ENCODE data around the gene MRC2.

DNA sequence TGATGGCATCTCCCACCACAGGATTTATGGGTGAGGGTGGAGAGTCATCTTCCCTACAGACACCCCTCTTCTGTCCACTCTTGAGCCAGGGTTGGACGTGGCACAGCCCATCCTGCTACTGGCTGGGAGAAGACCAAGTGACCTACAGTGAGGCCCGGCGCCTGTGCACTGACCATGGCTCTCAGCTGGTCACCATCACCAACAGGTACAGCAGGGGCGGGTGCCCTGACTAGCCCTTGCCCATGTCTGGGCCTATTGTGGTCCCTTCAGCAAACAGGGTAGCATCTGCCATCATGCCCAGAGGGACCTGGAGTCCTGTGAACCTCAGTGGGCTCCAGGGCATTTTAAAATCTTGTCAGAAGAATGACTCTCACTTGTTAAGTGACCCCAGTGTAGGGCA lies 48.2 kb downstream of the MRC2 start:
- TF ChIP-seq, protein P1, sequence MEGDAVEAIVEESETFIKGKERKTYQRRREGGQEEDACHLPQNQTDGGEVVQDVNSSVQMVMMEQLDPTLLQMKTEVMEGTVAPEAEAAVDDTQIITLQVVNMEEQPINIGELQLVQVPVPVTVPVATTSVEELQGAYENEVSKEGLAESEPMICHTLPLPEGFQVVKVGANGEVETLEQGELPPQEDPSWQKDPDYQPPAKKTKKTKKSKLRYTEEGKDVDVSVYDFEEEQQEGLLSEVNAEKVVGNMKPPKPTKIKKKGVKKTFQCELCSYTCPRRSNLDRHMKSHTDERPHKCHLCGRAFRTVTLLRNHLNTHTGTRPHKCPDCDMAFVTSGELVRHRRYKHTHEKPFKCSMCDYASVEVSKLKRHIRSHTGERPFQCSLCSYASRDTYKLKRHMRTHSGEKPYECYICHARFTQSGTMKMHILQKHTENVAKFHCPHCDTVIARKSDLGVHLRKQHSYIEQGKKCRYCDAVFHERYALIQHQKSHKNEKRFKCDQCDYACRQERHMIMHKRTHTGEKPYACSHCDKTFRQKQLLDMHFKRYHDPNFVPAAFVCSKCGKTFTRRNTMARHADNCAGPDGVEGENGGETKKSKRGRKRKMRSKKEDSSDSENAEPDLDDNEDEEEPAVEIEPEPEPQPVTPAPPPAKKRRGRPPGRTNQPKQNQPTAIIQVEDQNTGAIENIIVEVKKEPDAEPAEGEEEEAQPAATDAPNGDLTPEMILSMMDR (IDR thresholded peaks at IDR 0.05; ENCODE audit: insufficient read depth, low read length): no peak
- no peak for TF ChIP-seq GABPA (IDR thresholded peaks at IDR 0.05; ENCODE audit: low read depth)

All from HL-60 (cell line).